HL-60 (cell line): ENCODE data around the gene SLA2.
A peak's percentile ranks its signal among the peaks of the same experiment; 100 is the strongest.

Experiments used
- DNase-seq, 2 experiments: peaks; one replicate each; pipeline ENCODE4 v3.0.0-alpha.2; 2010 to 2020; ENCODE audit warnings: low read depth in 1 of 2, low spot score in 1 of 2
- H3K27ac ChIP-seq: fragments of 250-450 bp; sonication (Bioruptor Pico); replicated peaks from 2 replicates; pipeline ENCODE4 v1.5.1; 2020; ENCODE audit warnings: mild to moderate bottlenecking, moderate library complexity
- H3K27me3 ChIP-seq: fragments of 250-450 bp; sonication (Bioruptor Pico); 2 replicates; pipeline ENCODE4 v1.5.1; 2021; ENCODE audit warnings: mild to moderate bottlenecking, moderate library complexity; ENCODE audit not compliant: insufficient read depth, poor library complexity, severe bottlenecking
- H3K4me3 ChIP-seq: replicated peaks from 2 replicates; pipeline ENCODE4 v1.5.1; 2011; ENCODE audit warnings: mild to moderate bottlenecking, control low read depth, low read length; ENCODE audit not compliant: insufficient read depth
- CTCF ChIP-seq: IDR thresholded peaks from one replicate; pipeline ENCODE4 v1.5.1; 2011; ENCODE audit warnings: low read length, control low read depth, inconsistent platforms; ENCODE audit not compliant: insufficient read depth
- GABPA ChIP-seq: IDR thresholded peaks from 2 replicates; pipeline ENCODE4 v1.6.1; 2012; ENCODE audit warnings: low read depth
- POLR2AphosphoS5 ChIP-seq: IDR thresholded peaks from 2 replicates; pipeline ENCODE4 v1.6.1; 2012; ENCODE audit warnings: low read depth
- REST ChIP-seq: IDR thresholded peaks from 2 replicates; pipeline ENCODE4 v1.6.1; 2012; ENCODE audit warnings: low read depth; ENCODE audit not compliant: insufficient replicate concordance
- SPI1 ChIP-seq: IDR thresholded peaks from 2 replicates; pipeline ENCODE4 v1.6.1; 2012; ENCODE audit warnings: low read depth, mild to moderate bottlenecking, borderline replicate concordance

SLA2 gene

GRCh38 chr20:36576081-36576445, 69.9 kb downstream of the SLA2 start:
- Histone ChIP-seq H3K4me3 (no peak overlapping the region), H3K27ac (no peak overlapping the region), H3K27me3 (no peaks in the 10 kb centered on the region)
- TF ChIP-seq CTCF (no peak), GABPA (no peak), REST (no peak), SPI1 (no peak), POLR2AphosphoS5 (no peak)
- DNase-seq = no peak

- TF ChIP-seq GABPA (no peak), REST (no peak), CTCF (no peak), POLR2AphosphoS5 (peak; percentile 66; the same call in 1 of the 2 replicates)
- H3K27me3 ChIP-seq = no peaks in the 10 kb centered on the region
- H3K27ac ChIP-seq = peak overlapping the region; percentile 78
- H3K4me3 ChIP-seq = peak overlapping the region; percentile 62
- peak; percentile 48 to 56 for DNase-seq
These were observed 71.4 kb downstream of the SLA2 start for GRCh38 chr20:36574366-36575135.

GRCh38 chr20:36573798-36574365, 72.1 kb downstream of the SLA2 start:
- TF ChIP-seq SPI1 = peak; percentile 69
- TF ChIP-seq GABPA = no peak
- peak; percentile 53 to 63 for DNase-seq

GRCh38 chr20:36573103-36573797, 72.7 kb downstream of the SLA2 start, which contains the start of gene TGIF2:
TSS of gene TGIF2 (plus strand) at chr20:36573597. CDS start at chr20:36578775, 5,178 bp downstream.
- peak within 1 kb of the TSS; percentile 62 for H3K4me3 ChIP-seq
- DNase-seq = peak; percentile 39 to 55
- TF ChIP-seq CTCF (no peak), POLR2AphosphoS5 (no peak), GABPA (peak; percentile 47; the same call in 1 of the 2 replicates), SPI1 (no peak), REST (no peak)
- H3K27me3 ChIP-seq = no peaks in the 10 kb centered on the region
- H3K27ac ChIP-seq = peak within 1 kb of the TSS; percentile 78

More at GRCh38 chr20:36573798-36574365, 72.1 kb downstream of the SLA2 start:
- H3K4me3 ChIP-seq = peak overlapping the region; percentile 62
- H3K27ac ChIP-seq = peak overlapping the region; percentile 78
- no peaks in the 10 kb centered on the region for H3K27me3 ChIP-seq
